ENCODE results near the gene SYNPO2.

- no peak for TF ChIP-seq CTCF (IDR thresholded peaks at IDR 0.05)
- TF ChIP-seq EZH2 (IDR thresholded peaks at IDR 0.05; ENCODE audit: borderline replicate concordance, insufficient read depth, low read depth, low read length, poor library complexity, severe bottlenecking) = no peak
Measured at GRCh38 chr4:118954246-118954645, 65.6 kb downstream of the SYNPO2 start.

All from B cell (primary cell).